HepG2 (cell line): ENCODE results near the gene SUPT6H. TPM values are rescaled to one million over a fixed set of nuclear protein-coding genes. Genes with fewer than 3 reads are reported as not detected.

ENCODE experiments used
- ATAD3A ChIP-seq: sonication (generic); formaldehyde crosslinking; IDR thresholded peaks from 2 replicates; pipeline ENCODE4 v1.4.0; 2020; ENCODE audit warnings: missing genetic modification reagents
- CCAR2 ChIP-seq: fragments of 200-400 bp; formaldehyde crosslinking; optimal IDR thresholded peaks from 2 replicates; pipeline ENCODE3; 2018; ENCODE audit warnings: low read depth, mild to moderate bottlenecking, low read length, moderate library complexity
- CENPT ChIP-seq: sonication (generic); formaldehyde crosslinking; IDR thresholded peaks from 2 replicates; pipeline ENCODE4 v1.8.0; 2022; ENCODE audit warnings: low read depth, mild to moderate bottlenecking, moderate library complexity, missing genetic modification reagents
- CENPX ChIP-seq: sonication (generic); formaldehyde crosslinking; IDR thresholded peaks from 2 replicates; pipeline ENCODE4 v1.9.0; 2021; ENCODE audit warnings: mild to moderate bottlenecking, missing genetic modification reagents, moderate library complexity
- EP300 ChIP-seq, 3 experiments: sonication (generic) in 1 of 3; formaldehyde crosslinking in 1 of 3; IDR thresholded peaks; 2 replicates each; pipeline versions ENCODE4 v1.5.1 to v1.6.1; 2011 to 2020; ENCODE audit warnings: low read depth in 2 of 3, low read length in 2 of 3, borderline replicate concordance in 1 of 3, improper control_type of control experiment in 1 of 3, mild to moderate bottlenecking in 1 of 3, missing genetic modification reagents in 1 of 3, moderate library complexity in 1 of 3
- FOXA1 ChIP-seq, 2 experiments: fragments of 450-650 bp in 1 of 2; sonication (generic) in 1 of 2; formaldehyde crosslinking in 1 of 2; IDR thresholded peaks; 2 replicates each; pipeline versions ENCODE4 v1.4.0 to v1.6.1; 2016 to 2020; ENCODE audit warnings: missing genetic modification reagents in 1 of 2
- HNRNPK ChIP-seq: fragments of 200-400 bp; formaldehyde crosslinking; IDR thresholded peaks from 2 replicates; pipeline ENCODE4 v1.6.1; 2018; ENCODE audit warnings: low read length, low read depth, moderate library complexity, mild to moderate bottlenecking; ENCODE audit not compliant: poor library complexity, severe bottlenecking
- MED1 ChIP-seq: sonication (generic); formaldehyde crosslinking; IDR thresholded peaks from 2 replicates; pipeline ENCODE4 v1.4.0; 2020; ENCODE audit warnings: missing genetic modification reagents
- NR2F2 ChIP-seq: IDR thresholded peaks from 2 replicates; pipeline ENCODE4 v1.6.1; 2012; ENCODE audit warnings: low read depth, inconsistent platforms, borderline replicate concordance
- PAWR ChIP-seq: sonication (generic); formaldehyde crosslinking; IDR thresholded peaks from 2 replicates; pipeline ENCODE4 v1.4.0; 2020; ENCODE audit warnings: missing genetic modification reagents, mild to moderate bottlenecking, borderline replicate concordance
- SNAPC2 ChIP-seq: sonication (generic); formaldehyde crosslinking; IDR thresholded peaks from 2 replicates; pipeline ENCODE4 v1.8.1; 2022; ENCODE audit warnings: mild to moderate bottlenecking, missing genetic modification reagents
- SP1 ChIP-seq, 2 experiments: fragments of 450-650 bp in 1 of 2; sonication (generic) in 1 of 2; formaldehyde crosslinking in 1 of 2; IDR thresholded peaks; 2 replicates each; pipeline versions ENCODE4 v1.4.0 to v1.6.1; 2016 to 2020; ENCODE audit warnings: missing genetic modification reagents in 1 of 2
- TAF1 ChIP-seq: sonication (generic); formaldehyde crosslinking; IDR thresholded peaks from 2 replicates; pipeline ENCODE4 v1.4.0; 2020; ENCODE audit warnings: missing genetic modification reagents
- ZNF33A ChIP-seq: sonication (generic); formaldehyde crosslinking; IDR thresholded peaks from 2 replicates; pipeline ENCODE4 v1.5.1; 2020; ENCODE audit warnings: missing genetic modification reagents, mild to moderate bottlenecking, moderate library complexity, borderline replicate concordance
- ZSCAN22 ChIP-seq: sonication (generic); formaldehyde crosslinking; IDR thresholded peaks from 2 replicates; pipeline ENCODE4 v1.4.0; 2020; ENCODE audit warnings: mild to moderate bottlenecking, missing genetic modification reagents
- ZSCAN25 ChIP-seq: sonication (generic); formaldehyde crosslinking; IDR thresholded peaks from 2 replicates; pipeline ENCODE4 v1.8.0; 2022; ENCODE audit warnings: mild to moderate bottlenecking, missing genetic modification reagents
- polyA plus RNA-seq, 8 experiments: library from polyadenylated mRNA; depleted of rRNA in 3 of 8; stranded (reverse) in 7 of 8; unstranded in 1 of 8; fragments of >200 nt; fragmentation: Illumina TruSeq in 4 of 8; extraction: Trizol in 4 of 8; gene quantifications; 2 replicates each; pipeline versions ENCODE4 v1.2.1 to v1.2.3, GENCODE V29; 2011 to 2016; ENCODE audit warnings: low read depth in 4 of 8, missing spikeins in 1 of 8, mixed read lengths in 1 of 8; ENCODE audit not compliant: insufficient read depth in 1 of 8
- total RNA-seq, 5 experiments: library from RNA; depleted of rRNA; stranded (reverse); fragments of >200 nt; fragmentation: Illumina TruSeq; extraction: Trizol; gene quantifications; 2 replicates each; pipeline ENCODE4 v1.2.3, GENCODE V29; 2016; ENCODE audit warnings: low read depth in 1 of 5
- TF ChIP-seq, protein P1 (sequence below): sonication (generic); formaldehyde crosslinking; IDR thresholded peaks from 2 replicates; pipeline ENCODE4 v1.4.0; 2020; ENCODE audit warnings: missing genetic modification reagents
- TF ChIP-seq, protein P2 (sequence below): IDR thresholded peaks from 2 replicates; pipeline ENCODE4 v1.6.1; 2016; ENCODE audit warnings: missing biosample characterization, missing genetic modification reagents, low read depth
- TF ChIP-seq, protein P3 (sequence below): sonication (generic); formaldehyde crosslinking; IDR thresholded peaks from 2 replicates; pipeline ENCODE4 v1.4.0; 2020; ENCODE audit warnings: missing genetic modification reagents

The SUPT6H gene
- total and polyA plus RNA-seq, 2 of the 13 experiments (the other 11 are each of a cell fraction or from before 2014, with no cell fraction given), result 32.7 to 39.9 TPM

DNA sequence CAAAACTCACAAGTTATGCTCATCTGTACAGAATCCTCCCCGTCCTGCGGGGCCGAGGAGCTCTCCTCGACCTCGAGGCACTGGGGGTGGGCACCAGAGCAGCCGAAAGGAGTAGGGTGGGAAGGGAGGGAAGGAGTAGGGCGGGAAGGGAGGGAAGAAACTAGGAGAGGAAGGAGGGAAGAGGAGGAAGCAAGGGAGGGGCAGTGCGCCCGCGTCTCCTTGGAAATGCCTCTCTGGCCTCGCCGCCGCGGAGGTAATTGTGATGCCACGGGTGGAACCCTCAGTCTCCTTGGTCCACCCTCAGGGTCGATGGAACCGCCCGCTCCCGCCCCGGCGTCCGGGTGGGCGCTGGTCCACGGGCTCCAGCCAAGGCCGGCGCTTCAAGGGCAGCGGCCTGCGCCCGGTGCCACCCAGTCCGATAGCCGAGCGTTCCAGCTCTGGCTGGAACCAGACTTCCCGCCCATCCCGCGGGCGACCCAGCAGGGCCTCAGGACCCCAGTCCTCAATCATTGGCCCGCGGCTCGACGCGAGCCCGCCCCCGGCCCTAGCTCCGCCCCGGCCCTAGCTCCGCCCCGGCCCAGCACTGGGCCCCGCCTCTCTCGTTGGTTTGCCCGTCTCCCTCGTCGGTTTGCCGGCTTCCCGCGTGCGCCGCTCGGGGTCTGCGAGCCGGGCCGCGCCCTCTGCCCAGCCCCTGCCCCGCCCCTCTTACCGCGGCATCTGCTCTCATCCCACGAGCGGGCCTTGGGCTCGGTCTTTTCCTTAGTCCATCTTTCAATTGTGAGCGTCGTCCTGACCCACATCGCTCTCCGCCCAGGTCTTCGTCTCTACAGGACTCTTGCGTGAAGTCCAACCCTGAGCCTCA lies 49.1 kb downstream of the SUPT6H start (continued):
- TF ChIP-seq, protein P1, sequence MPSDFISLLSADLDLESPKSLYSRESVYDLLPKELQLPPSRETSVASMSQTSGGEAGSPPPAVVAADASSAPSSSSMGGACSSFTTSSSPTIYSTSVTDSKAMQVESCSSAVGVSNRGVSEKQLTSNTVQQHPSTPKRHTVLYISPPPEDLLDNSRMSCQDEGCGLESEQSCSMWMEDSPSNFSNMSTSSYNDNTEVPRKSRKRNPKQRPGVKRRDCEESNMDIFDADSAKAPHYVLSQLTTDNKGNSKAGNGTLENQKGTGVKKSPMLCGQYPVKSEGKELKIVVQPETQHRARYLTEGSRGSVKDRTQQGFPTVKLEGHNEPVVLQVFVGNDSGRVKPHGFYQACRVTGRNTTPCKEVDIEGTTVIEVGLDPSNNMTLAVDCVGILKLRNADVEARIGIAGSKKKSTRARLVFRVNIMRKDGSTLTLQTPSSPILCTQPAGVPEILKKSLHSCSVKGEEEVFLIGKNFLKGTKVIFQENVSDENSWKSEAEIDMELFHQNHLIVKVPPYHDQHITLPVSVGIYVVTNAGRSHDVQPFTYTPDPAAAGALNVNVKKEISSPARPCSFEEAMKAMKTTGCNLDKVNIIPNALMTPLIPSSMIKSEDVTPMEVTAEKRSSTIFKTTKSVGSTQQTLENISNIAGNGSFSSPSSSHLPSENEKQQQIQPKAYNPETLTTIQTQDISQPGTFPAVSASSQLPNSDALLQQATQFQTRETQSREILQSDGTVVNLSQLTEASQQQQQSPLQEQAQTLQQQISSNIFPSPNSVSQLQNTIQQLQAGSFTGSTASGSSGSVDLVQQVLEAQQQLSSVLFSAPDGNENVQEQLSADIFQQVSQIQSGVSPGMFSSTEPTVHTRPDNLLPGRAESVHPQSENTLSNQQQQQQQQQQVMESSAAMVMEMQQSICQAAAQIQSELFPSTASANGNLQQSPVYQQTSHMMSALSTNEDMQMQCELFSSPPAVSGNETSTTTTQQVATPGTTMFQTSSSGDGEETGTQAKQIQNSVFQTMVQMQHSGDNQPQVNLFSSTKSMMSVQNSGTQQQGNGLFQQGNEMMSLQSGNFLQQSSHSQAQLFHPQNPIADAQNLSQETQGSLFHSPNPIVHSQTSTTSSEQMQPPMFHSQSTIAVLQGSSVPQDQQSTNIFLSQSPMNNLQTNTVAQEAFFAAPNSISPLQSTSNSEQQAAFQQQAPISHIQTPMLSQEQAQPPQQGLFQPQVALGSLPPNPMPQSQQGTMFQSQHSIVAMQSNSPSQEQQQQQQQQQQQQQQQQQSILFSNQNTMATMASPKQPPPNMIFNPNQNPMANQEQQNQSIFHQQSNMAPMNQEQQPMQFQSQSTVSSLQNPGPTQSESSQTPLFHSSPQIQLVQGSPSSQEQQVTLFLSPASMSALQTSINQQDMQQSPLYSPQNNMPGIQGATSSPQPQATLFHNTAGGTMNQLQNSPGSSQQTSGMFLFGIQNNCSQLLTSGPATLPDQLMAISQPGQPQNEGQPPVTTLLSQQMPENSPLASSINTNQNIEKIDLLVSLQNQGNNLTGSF (CRISPR knock-in tag), result peak; percentile 88
- TF ChIP-seq TAF1 (CRISPR knock-in tag) (peak; percentile 93), CCAR2 (no peak), ZNF33A (no peak), EP300 (IDR thresholded peaks at IDR 0.05; ENCODE audit: low read depth in 2 of 2, low read length in 2 of 2) (0 out of 4 replicates have a peak, but pooled peaks of 1 of the 2 experiments have one; percentile 15), EP300 (CRISPR knock-in tag; IDR thresholded peaks at IDR 0.05; ENCODE audit: borderline replicate concordance) (no peak), ZSCAN25 (peak; percentile 40; the same call in 1 of the 2 replicates), CENPX (CRISPR knock-in tag) (no peak), ZSCAN22 (CRISPR knock-in tag) (no peak), CENPT (no peak), PAWR (CRISPR knock-in tag) (no peak), FOXA1 (IDR thresholded peaks at IDR 0.05) (no peak), FOXA1 (CRISPR knock-in tag; IDR thresholded peaks at IDR 0.05) (0 out of 2 replicates have a peak, but pooled peaks have one; percentile 6), HNRNPK (peak; percentile 93), SP1 (IDR thresholded peaks at IDR 0.05) (no peak), SP1 (CRISPR knock-in tag; IDR thresholded peaks at IDR 0.05) (peak; percentile 83), ATAD3A (CRISPR knock-in tag) (no peak), MED1 (peak; percentile 59; the same call in 1 of the 2 replicates), SNAPC2 (CRISPR knock-in tag) (no peak), NR2F2 (no peak; the same call in 1 of the 2 replicates)
- TF ChIP-seq, protein P2, sequence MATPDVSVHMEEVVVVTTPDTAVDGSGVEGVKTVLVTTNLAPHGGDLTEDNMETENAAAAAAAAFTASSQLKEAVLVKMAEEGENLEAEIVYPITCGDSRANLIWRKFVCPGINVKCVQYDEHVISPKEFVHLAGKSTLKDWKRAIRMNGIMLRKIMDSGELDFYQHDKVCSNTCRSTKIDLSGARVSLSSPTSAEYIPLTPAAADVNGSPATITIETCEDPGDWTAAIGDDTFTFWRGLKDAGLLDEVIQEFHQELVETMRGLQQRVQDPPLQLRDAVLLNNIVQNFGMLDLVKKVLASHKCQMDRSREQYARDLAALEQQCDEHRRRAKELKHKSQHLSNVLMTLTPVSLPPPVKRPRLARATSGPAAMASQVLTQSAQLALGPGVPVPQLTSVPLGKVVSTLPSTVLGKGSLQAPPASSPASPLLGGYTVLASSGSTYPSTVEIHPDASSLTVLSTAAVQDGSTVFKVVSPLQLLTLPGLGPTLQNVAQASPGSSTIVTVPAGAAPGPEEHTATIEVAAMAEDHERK, result no peak
- TF ChIP-seq, protein P3, sequence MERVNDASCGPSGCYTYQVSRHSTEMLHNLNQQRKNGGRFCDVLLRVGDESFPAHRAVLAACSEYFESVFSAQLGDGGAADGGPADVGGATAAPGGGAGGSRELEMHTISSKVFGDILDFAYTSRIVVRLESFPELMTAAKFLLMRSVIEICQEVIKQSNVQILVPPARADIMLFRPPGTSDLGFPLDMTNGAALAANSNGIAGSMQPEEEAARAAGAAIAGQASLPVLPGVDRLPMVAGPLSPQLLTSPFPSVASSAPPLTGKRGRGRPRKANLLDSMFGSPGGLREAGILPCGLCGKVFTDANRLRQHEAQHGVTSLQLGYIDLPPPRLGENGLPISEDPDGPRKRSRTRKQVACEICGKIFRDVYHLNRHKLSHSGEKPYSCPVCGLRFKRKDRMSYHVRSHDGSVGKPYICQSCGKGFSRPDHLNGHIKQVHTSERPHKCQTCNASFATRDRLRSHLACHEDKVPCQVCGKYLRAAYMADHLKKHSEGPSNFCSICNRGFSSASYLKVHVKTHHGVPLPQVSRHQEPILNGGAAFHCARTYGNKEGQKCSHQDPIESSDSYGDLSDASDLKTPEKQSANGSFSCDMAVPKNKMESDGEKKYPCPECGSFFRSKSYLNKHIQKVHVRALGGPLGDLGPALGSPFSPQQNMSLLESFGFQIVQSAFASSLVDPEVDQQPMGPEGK (CRISPR knock-in tag), result no peak
